RWPE2 (cell line): ENCODE data around the gene RGS7.
A peak's percentile ranks its signal among the peaks of the same experiment; 100 is the strongest.

Source experiments
- ATAC-seq: fragments of 200-7000 bp; cut with Tn5 transposase; 3 replicates; pipeline ENCODE4 v1.9.1; 2021; ENCODE audit warnings: low read depth
- DNase-seq: peaks from one replicate; pipeline ENCODE4 v3.0.0-alpha.2; 2020; ENCODE audit warnings: low spot score
- H3K27ac ChIP-seq: fragments of 450-650 bp; 2 replicates; pipeline ENCODE4 v1.5.1; 2017; ENCODE audit warnings: mild to moderate bottlenecking; ENCODE audit not compliant: poor library complexity, severe bottlenecking
- H3K27me3 ChIP-seq: fragments of 250-450 bp; sonication (Bioruptor Pico); 2 replicates; pipeline ENCODE4 v1.5.1; 2021; ENCODE audit warnings: mild to moderate bottlenecking, moderate library complexity; ENCODE audit not compliant: insufficient read depth, poor library complexity, severe bottlenecking
- H3K36me3 ChIP-seq: fragments of 250-450 bp; sonication (Bioruptor Pico); 2 replicates; pipeline ENCODE4 v1.5.1; 2020; ENCODE audit warnings: low read depth, mild to moderate bottlenecking, moderate library complexity
- H3K4me1 ChIP-seq: fragments of 250-450 bp; sonication (Bioruptor Pico); 2 replicates; pipeline ENCODE4 v1.5.1; 2021; ENCODE audit warnings: mild to moderate bottlenecking, moderate library complexity; ENCODE audit not compliant: insufficient read depth, poor library complexity, severe bottlenecking
- H3K4me3 ChIP-seq: fragments of 250-450 bp; sonication (Bioruptor Pico); 2 replicates; pipeline ENCODE4 v1.5.1; 2021; ENCODE audit warnings: mild to moderate bottlenecking, moderate library complexity; ENCODE audit not compliant: severe bottlenecking
- H3K9me3 ChIP-seq: fragments of 250-450 bp; sonication (Bioruptor Pico); 2 replicates; pipeline ENCODE4 v1.5.1; 2021; ENCODE audit warnings: mild to moderate bottlenecking, moderate library complexity; ENCODE audit not compliant: severe bottlenecking
- CTCF ChIP-seq: fragments of 450-650 bp; IDR thresholded peaks from one replicate; pipeline ENCODE4 v1.5.1; 2017; ENCODE audit warnings: mild to moderate bottlenecking, moderate library complexity; ENCODE audit not compliant: poor library complexity, severe bottlenecking

Gene RGS7

GRCh38 chr1:241356519-241357365, at the start of gene RGS7:
Gene RGS7 (minus strand): TSS chr1:241357205.
- no peak within 1 kb of the TSS for H3K27ac ChIP-seq
- DNase-seq: peak; percentile 37
- ATAC-seq: peak; percentile 79
- H3K4me3 ChIP-seq: peak within 1 kb of the TSS; percentile 36
- H3K4me1 ChIP-seq: no peaks in the 10 kb centered on the region
- H3K27me3 ChIP-seq: peaks cover 10% of the 10 kb centered on the region
- no peak for TF ChIP-seq CTCF
- no peaks in the 10 kb centered on the region for H3K36me3 ChIP-seq
- H3K9me3 ChIP-seq: no peaks in the 10 kb centered on the region

- H3K4me1 ChIP-seq: no peaks in the 10 kb centered on the region
- H3K9me3 ChIP-seq: no peaks in the 10 kb centered on the region
- no peak for TF ChIP-seq CTCF
- no peak overlapping the region for H3K27ac ChIP-seq
- H3K27me3 ChIP-seq: no peaks in the 10 kb centered on the region
- ATAC-seq (no peak), DNase-seq (no peak)
- no peaks in the 10 kb centered on the region for H3K36me3 ChIP-seq
- H3K4me3 ChIP-seq: no peak overlapping the region
These were observed 49.4 kb upstream of the RGS7 start for GRCh38 chr1:241406421-241406820.

GRCh38 chr1:241401156-241401555, 44.2 kb upstream of the RGS7 start:
- DNase-seq (no peak), ATAC-seq (no peak)
- no peak overlapping the region for H3K4me3 ChIP-seq
- no peak for TF ChIP-seq CTCF
- no peak overlapping the region for H3K27ac ChIP-seq
- no peaks in the 10 kb centered on the region for H3K9me3 ChIP-seq
- no peaks in the 10 kb centered on the region for H3K36me3 ChIP-seq
- H3K27me3 ChIP-seq: no peaks in the 10 kb centered on the region
- H3K4me1 ChIP-seq: no peaks in the 10 kb centered on the region

- ATAC-seq: no peak
These were observed 40.0 kb upstream of the RGS7 start for GRCh38 chr1:241396747-241397681.

More at GRCh38 chr1:241396747-241397681, 40.0 kb upstream of the RGS7 start:
- Histone ChIP-seq H3K9me3 (no peaks in the 10 kb centered on the region), H3K4me1 (no peaks in the 10 kb centered on the region), H3K27ac (no peak overlapping the region), H3K4me3 (no peak overlapping the region), H3K27me3 (no peaks in the 10 kb centered on the region), H3K36me3 (no peaks in the 10 kb centered on the region)
- no peak for DNase-seq
- no peak for TF ChIP-seq CTCF
